HL-60/S4 (cell line): ENCODE data around the gene ASMTL.

ENCODE experiments used
- in situ Hi-C: fragments of 300-500 bp; cut with MboI; formaldehyde crosslinking; loops from 2 replicates; pipeline ENCODE4 v1.14.3; 2022; ENCODE audit warnings: low sequenced_read_pairs

Gene ASMTL

GRCh38 chrX:1462110-1462509 lies 9.4 kb upstream of the ASMTL start:
- in situ Hi-C loops, result loop anchor here (25.0 kb wide), 1 partner anchor 125 kb away; the partner anchor contains the start of gene AKAP17A

GRCh38 chrX:1455948-1456280 lies 3.2 kb upstream of the ASMTL start:
- in situ Hi-C loops, result loop anchor here (25.0 kb wide), 1 partner anchor 131 kb away; the partner anchor contains the start of gene AKAP17A

DNA sequence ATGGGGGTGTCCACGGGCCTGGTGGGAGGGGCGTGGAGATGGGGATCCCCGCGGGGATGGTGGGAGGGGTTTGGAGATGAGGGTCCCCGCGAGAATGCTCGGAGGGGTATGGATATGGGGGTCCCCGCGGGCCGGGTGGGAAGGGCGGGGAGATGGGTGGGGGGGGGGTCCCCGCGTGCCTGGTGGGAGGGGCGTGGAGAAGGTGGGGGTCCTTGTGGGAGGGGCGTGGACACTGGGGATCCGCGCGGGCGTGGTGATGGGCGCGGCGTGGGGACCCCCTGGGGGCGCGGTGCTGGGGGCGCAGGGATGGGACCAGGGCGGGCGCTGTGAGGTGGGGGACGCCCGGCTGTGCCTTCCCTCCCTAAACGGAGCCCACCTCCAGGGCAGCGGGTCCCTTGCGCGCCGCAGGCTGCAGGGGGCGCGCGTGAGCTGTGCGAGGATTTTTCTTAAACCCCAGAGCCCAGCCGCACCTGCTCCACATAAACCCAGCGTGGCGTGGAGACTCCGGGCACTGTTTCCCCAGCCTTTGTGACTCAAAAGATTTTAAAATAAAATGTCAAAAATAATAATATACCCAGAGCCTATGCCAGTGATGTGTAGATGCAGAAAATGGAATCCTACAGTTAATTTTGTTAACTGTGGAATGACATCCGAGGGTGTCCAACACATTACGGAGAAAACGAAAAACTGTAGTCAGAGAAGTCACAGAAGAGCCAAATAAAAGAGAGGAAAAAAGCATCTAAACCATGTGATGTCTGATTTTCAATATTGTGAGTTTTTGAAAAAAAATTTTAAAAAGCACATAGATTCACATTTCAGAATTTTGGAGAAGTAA lies 1.5 kb upstream of the ASMTL start:
- in situ Hi-C loops, result loop anchor here (25.0 kb wide), 1 partner anchor 133 kb away; the partner anchor contains the start of gene AKAP17A

DNA sequence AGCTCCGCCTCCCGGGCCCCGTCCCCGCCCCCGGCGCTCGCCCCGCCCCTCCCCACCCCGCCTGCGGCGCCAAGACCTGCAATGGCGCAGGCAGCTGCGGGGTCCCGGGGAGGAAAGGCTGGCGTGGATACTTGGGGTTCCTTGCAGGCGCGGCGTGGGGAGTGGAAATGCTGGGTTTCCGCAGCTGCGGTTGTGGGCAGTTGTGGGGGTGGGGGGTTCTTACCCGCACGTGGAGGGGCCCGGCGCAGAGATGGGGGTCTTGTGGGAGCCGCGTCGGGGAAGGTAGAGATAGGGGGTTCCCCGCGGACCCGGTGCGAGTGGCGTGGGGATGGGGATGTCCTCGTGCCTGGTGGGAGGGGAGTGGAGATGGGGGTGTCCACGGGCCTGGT lies 680 bp upstream of the ASMTL start:
- in situ Hi-C loops, result loop anchor here (25.0 kb wide), 1 partner anchor 134 kb away; the partner anchor contains the start of gene AKAP17A

DNA sequence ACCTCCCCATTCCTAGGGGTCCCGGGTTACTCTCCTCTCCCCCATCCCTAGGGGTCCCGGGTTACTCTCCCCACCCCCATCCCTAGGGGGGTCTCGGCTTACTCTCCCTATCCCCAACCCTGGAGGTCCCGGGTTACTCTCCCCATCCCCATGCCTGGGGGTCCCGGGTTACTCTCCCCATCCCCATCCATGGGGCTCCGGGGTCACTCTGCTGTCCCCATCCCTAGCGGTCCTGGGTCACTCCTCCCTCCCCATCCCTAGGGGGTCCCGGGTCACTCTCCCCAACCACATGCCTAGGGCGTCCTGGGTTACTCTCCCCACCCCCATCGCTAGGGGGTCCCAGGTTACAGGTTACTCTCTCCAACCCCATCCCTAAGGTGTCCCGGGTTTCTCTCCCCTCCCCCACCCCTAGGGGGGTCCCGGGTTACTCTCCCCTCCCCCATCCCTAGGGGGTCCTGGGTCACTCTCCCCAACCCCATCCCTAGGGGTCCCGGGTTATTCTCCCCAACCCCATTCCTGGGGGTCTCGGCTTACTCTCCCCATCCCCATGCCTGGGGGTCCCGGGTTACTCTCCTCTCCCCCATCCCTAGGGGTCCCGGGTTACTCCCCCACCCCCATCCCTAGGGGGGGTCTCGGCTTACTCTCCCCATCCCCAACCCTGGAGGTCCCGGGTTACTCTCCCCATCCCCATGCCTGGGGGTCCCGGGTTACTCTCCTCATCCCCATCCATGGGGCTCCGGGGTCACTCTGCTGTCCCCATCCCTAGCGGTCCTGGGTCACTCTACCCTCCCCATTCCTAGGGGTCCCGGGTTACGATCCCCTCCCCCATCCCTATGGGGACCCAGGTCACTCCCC lies 821 bp downstream of the ASMTL start:
- in situ Hi-C loops, result loop anchor here (25.0 kb wide), 1 partner anchor 135 kb away; the partner anchor contains the start of gene AKAP17A

DNA sequence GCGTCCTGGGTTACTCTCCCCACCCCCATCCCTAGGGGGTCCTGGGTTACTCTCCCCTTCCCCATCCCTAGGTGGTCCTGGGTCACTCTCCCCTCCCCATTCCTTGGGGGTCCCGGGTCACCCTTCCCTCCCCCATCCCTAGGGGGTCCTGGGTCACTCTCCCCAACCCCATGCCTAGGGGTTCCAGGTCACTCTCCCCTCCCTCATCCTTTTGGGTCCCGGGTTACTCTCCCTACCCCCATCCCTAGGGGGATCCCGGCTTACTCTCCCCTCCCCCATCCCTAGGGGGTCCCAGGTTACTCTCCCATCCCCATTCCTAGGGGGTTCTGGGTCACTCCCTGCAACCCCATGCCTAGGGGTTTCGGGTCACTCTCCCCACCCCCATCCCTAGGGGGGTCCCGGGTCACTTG lies 1.5 kb downstream of the ASMTL start:
- in situ Hi-C loops, result loop anchor here (25.0 kb wide), 1 partner anchor 136 kb away; the partner anchor contains the start of gene AKAP17A

DNA sequence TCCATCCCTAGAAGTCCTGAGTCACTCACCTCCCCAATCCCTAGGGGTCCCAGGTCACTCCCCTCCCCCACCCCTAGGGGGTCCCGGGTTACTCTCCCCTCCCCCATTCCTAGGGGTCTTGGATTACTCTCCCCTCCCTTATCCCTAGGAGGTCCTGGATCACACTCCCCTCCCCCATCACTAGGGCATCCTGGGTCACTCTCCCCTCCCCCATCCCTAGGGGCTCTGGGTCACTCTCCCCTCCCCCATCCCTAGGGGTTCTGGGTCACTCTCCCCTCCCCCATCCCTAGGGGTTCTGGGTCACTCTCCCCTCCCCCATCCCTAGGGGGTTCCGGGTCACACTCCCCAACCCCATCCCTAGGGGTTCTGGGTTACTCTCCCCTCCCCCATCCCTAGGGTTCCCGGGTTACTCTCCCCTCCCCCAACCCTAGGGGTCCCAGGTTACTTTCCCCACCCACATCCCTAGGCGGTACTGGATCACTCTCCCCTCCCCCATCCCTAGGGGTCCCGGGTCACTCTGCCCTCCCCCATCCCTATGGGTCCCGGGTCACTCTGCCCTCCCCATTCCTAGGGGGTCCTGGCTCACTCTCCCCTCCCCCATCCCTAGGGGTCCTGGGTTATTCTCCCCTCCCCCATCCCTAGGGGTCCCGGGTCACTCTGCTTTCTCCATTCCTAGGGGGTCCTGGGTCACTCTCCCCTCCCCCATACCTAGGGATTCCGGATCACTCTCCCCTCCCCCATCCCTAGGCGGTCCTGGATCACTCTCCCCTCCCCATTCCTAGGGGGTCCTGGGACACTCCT lies 2.1 kb downstream of the ASMTL start:
- in situ Hi-C loops, result loop anchor here (25.0 kb wide), 1 partner anchor 137 kb away; the partner anchor contains the start of gene AKAP17A

- in situ Hi-C loops, result loop anchor here (25.0 kb wide), 2 partner anchors 138 to 1163 kb away; partner anchors contain the start of gene AKAP17A
Measured at GRCh38 chrX:1449823-1450149, 2.9 kb downstream of the ASMTL start.

GRCh38 chrX:1449036-1449822 lies 3.5 kb downstream of the ASMTL start:
- in situ Hi-C loops, result loop anchor here (25.0 kb wide), 1 partner anchor 1163 kb away; no protein-coding TSS in a partner anchor

DNA sequence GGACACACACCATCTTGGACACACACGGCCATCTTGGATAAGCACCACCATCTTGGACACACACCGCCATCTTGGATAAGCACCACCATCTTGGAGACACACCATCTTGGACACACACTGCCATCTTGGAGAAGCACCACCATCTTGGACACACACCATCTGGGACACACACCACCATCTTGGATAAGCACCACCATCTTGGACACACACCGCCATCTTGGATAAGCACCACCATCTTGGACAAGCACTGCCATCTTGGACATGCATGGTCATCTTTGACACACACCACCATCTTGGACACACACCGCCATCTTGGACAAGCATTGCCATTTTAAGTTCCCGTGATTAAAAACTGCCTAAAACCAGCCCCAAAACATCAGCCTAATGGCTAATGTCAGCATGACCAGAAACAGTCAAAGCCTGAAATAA lies 4.1 kb downstream of the ASMTL start:
- in situ Hi-C loops, result loop anchor here (25.0 kb wide), 1 partner anchor 1164 kb away; no protein-coding TSS in a partner anchor

- in situ Hi-C loops, result loop anchor here (25.0 kb wide), 1 partner anchor 1164 kb away; no protein-coding TSS in a partner anchor
Measured at GRCh38 chrX:1447969-1448572, 4.6 kb downstream of the ASMTL start.

DNA sequence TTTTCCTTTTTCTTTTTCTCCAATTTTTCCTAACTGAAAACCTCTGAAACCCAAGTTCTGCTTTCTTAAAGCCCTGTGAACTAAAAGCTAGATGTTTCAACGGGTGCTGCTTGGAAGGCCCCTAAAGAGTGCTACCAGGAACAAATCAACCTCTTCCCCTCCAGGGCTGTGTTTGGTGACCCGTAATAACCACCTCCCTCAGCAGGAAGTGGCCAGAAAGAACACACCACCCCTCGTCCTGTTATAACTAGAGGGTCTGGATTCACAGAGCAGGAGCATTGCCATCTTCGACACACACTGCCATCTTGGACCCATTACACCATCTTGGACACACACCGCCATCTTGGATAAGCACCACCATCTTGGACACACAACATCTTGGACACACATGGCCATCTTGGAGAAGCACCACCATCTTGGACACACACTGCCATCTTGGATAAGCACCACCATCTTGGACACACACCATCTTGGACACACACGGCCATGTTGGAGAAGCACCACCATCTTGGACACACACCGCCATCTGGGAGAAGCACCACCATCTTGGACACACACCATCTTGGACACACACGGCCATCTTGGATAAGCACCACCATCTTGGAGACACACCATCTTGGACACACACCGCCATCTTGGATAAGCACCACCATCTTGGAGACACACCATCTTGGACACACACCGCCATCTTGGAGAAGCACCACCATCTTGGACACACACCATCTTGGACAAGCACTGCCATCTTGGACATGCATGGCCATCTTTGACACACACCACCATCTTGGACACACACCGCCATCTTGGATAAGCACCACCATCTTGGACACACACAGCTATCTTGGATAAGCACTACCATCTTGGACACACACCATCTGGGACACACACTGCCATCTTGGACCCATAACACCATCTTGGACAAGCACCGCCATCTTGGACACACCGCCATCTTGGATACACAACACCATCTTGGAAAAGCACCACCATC lies 5.4 kb downstream of the ASMTL start:
- in situ Hi-C loops, result loop anchor here (25.0 kb wide), 1 partner anchor 1165 kb away; no protein-coding TSS in a partner anchor

DNA sequence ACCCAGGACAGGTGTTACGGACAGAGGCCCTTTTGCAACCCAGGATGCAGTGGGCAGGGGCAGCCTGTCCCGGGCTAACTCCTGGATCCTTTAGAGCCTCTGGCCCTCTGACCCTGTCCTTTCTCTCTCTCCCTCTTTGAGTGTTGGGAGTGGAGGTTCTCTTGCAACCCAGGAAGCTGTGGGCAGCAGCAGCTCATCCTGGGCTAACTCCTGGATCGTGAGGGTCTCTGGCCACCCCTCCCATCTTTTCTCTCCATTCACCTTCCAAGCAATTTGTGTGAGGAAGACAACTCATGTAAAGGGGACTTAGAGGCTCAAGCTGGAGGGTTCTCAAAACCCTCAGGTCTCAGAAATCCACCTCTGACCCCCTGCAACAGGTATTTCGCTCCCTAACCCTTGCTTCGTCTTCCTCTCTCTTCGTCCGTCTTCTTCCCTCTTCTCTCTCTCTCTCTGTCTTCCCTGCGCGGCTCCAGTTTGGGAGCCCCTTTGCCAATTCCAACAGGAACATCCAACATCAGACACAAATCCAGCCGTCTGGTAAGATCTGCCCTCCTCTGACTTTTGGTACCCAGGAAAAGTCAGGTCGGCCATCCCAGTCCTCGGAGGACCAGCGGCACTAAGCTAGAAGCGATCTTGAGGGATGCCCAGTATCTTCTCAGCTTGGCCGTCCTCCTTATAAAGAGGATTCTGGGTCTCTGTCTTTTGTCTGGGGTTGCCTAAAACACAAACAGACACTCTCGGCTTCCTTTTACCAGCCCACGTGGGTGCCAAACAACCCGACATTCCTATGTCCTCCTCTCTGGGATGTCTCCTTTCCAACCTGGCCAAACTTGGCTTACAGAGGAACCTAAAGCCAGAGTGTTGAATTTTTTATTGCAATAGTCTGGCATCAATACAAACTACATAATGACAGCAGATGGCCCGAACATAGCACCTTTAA lies 7.9 kb downstream of the ASMTL start:
- in situ Hi-C loops, result loop anchor here (25.0 kb wide), 1 partner anchor 1167 kb away; no protein-coding TSS in a partner anchor

DNA sequence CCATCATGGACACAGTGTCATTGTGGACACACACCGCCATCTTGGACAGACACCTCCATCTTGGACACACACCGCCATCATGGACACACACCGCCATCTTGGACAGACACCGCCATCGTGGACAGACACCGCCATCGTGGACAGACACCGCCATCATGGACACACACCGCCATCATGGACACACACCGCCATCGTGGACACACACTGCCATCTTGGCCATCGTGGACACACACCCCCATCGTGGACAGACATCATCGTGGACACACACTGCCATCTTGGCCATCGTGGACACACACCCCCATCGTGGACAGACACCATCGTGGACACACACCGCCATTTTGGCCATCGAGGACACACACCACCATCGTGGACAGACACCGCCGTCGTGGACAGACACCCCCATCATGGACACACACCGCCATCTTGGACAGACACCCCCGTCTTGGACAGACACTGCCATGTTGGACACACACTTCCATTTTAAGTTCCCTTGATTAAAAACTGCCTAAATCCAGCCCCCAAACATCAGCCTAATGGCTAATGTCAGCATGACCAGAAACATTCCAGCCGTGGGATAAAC lies 9.1 kb downstream of the ASMTL start:
- in situ Hi-C loops, result loop anchor here (25.0 kb wide), 1 partner anchor 1169 kb away; no protein-coding TSS in a partner anchor

- in situ Hi-C loops, result loop anchor here (25.0 kb wide), 1 partner anchor 1169 kb away; no protein-coding TSS in a partner anchor
Measured at GRCh38 chrX:1442724-1443367, 9.9 kb downstream of the ASMTL start.
